Osteoblast (primary cell): Measurements from ENCODE around the gene MAPK8IP3. TPM values are rescaled to one million over a fixed set of nuclear protein-coding genes. Genes with fewer than 3 reads are reported as not detected.
A peak's percentile ranks its signal among the peaks of the same experiment; 100 is the strongest.

Experiments used
- DNase-seq: peaks from one replicate; pipeline ENCODE4 v3.0.0; 2011; ENCODE audit warnings: low spot score, mixed read lengths; ENCODE audit not compliant: insufficient read length; ENCODE audit errors: missing footprints
- H2AFZ ChIP-seq: 2 replicates; pipeline ENCODE4 v1.6.0; 2011; ENCODE audit warnings: mild to moderate bottlenecking, low read length
- H3K27ac ChIP-seq: 2 replicates; pipeline ENCODE4 v1.5.1; 2011; ENCODE audit warnings: mild to moderate bottlenecking, low read depth, low read length, moderate library complexity
- H3K27me3 ChIP-seq: 2 replicates; pipeline ENCODE4 v1.6.0; 2012; ENCODE audit warnings: mild to moderate bottlenecking, control low read depth, inconsistent platforms, low read length, moderate library complexity; ENCODE audit not compliant: insufficient read depth
- H3K36me3 ChIP-seq: 2 replicates; pipeline ENCODE4 v1.5.1; 2011; ENCODE audit warnings: mild to moderate bottlenecking, low read length, control low read depth, moderate library complexity; ENCODE audit not compliant: insufficient read depth
- H3K4me1 ChIP-seq: 2 replicates; pipeline ENCODE4 v1.5.1; 2011; ENCODE audit warnings: mild to moderate bottlenecking, low read length, control low read depth, moderate library complexity; ENCODE audit not compliant: insufficient read depth
- H3K4me2 ChIP-seq: 2 replicates; pipeline ENCODE4 v1.6.0; 2011; ENCODE audit warnings: mild to moderate bottlenecking, low read length; ENCODE audit not compliant: insufficient read depth
- H3K4me3 ChIP-seq: fragments of 200-600 bp; sonication (generic); 3 replicates; pipeline ENCODE4 v1.5.1; 2012; ENCODE audit warnings: mild to moderate bottlenecking, low read length, inconsistent platforms; ENCODE audit not compliant: insufficient read depth
- H3K79me2 ChIP-seq: 2 replicates; pipeline ENCODE4 v1.6.0; 2012; ENCODE audit warnings: mild to moderate bottlenecking, low read length, control low read depth, inconsistent platforms; ENCODE audit not compliant: insufficient read depth
- H3K9me3 ChIP-seq: 2 replicates; pipeline ENCODE4 v1.5.1; 2011; ENCODE audit warnings: low read depth, low read length, control low read depth
- H4K20me1 ChIP-seq: 2 replicates; pipeline ENCODE4 v1.6.0; 2012; ENCODE audit warnings: mild to moderate bottlenecking, low read length, control low read depth; ENCODE audit not compliant: insufficient read depth
- CTCF ChIP-seq: IDR thresholded peaks from 2 replicates; pipeline ENCODE4 v1.5.1; 2011; ENCODE audit warnings: mild to moderate bottlenecking, low read depth, low read length, moderate library complexity; ENCODE audit errors: extremely low read depth
- total RNA-seq: library from RNA; depleted of rRNA; stranded (reverse); fragments of >200 nt; gene quantifications from 2 replicates; pipeline ENCODE4 v1.2.3, GENCODE V29; 2012

Gene MAPK8IP3
- total RNA-seq, 1 donor = 64.1 TPM

- peak; percentile 96 for DNase-seq
- Histone ChIP-seq H3K36me3 (peaks cover 54% of the 10 kb centered on the region), H3K4me2 (peak overlapping the region; percentile 54), H2AFZ (peak overlapping the region; percentile 19), H3K79me2 (peaks cover 62% of the 10 kb centered on the region), H3K4me3 (no peak overlapping the region), H3K27me3 (no peaks in the 10 kb centered on the region), H3K4me1 (peaks cover 28% of the 10 kb centered on the region), H3K27ac (peak overlapping the region; percentile 77), H3K9me3 (no peaks in the 10 kb centered on the region), H4K20me1 (peaks cover 2% of the 10 kb centered on the region)
- no peak for TF ChIP-seq CTCF
These were observed 14.0 kb upstream of the MAPK8IP3 start for GRCh38 chr16:1691956-1692355.

- no peaks in the 10 kb centered on the region for H3K27me3 ChIP-seq
- H3K9me3 ChIP-seq = no peaks in the 10 kb centered on the region
- no peak overlapping the region for H2AFZ ChIP-seq
- no peak for TF ChIP-seq CTCF
- H3K79me2 ChIP-seq = peaks cover 26% of the 10 kb centered on the region
- H3K4me3 ChIP-seq = no peak overlapping the region
- peaks cover 7% of the 10 kb centered on the region for H3K4me1 ChIP-seq
- H3K27ac ChIP-seq = no peak overlapping the region
- H4K20me1 ChIP-seq = no peaks in the 10 kb centered on the region
- H3K36me3 ChIP-seq = peaks cover 78% of the 10 kb centered on the region
- H3K4me2 ChIP-seq = no peak overlapping the region
- DNase-seq = no peak
These were observed 9.1 kb upstream of the MAPK8IP3 start for GRCh38 chr16:1696863-1697262.

- Histone ChIP-seq H3K27ac (no peak overlapping the region), H3K4me3 (no peak overlapping the region), H3K36me3 (peaks cover 70% of the 10 kb centered on the region), H3K9me3 (no peaks in the 10 kb centered on the region), H3K79me2 (peaks cover 10% of the 10 kb centered on the region), H3K4me1 (no peaks in the 10 kb centered on the region), H4K20me1 (no peaks in the 10 kb centered on the region), H3K27me3 (no peaks in the 10 kb centered on the region), H3K4me2 (no peak overlapping the region), H2AFZ (no peak overlapping the region)
- no peak for DNase-seq
- TF ChIP-seq CTCF = no peak
These were observed 7.3 kb upstream of the MAPK8IP3 start for GRCh38 chr16:1698680-1699079.

DNA sequence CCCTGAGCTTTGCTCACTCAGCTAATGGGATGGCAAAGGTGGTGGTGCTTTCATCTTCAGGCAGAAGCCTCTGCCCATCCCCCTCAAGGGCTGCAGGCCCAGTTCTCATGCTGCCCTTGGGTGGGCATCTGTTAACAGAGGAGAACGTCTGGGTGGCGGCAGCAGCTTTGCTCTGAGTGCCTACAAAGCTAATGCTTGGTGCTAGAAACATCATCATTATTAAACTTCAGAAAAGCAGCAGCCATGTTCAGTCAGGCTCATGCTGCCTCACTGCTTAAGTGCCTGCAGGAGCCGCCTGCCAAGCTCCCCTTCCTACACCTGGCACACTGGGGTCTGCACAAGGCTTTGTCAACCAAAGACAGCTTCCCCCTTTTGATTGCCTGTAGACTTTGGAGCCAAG lies 5.7 kb upstream of the MAPK8IP3 start:
- H3K9me3 ChIP-seq = no peaks in the 10 kb centered on the region
- no peak overlapping the region for H2AFZ ChIP-seq
- H3K4me3 ChIP-seq = no peak overlapping the region
- H3K4me1 ChIP-seq = no peaks in the 10 kb centered on the region
- peaks cover 57% of the 10 kb centered on the region for H3K36me3 ChIP-seq
- no peaks in the 10 kb centered on the region for H4K20me1 ChIP-seq
- no peaks in the 10 kb centered on the region for H3K27me3 ChIP-seq
- peaks cover 9% of the 10 kb centered on the region for H3K79me2 ChIP-seq
- no peak overlapping the region for H3K27ac ChIP-seq
- H3K4me2 ChIP-seq = no peak overlapping the region
- no peak for DNase-seq
- TF ChIP-seq CTCF = no peak
